Stimulated activated CD4-positive, alpha-beta T cell treated with anti-CD3 and anti-CD28 coated beads, Interleukin-12 subunit alpha, Interleukin-12 subunit beta, amount 100 ng/mL, for 48 hours (primary cell): ENCODE results near the gene RBBP9.
"Not testable (repeated sequence)": the region's sequence is repeated elsewhere in the genome, so short reads cannot be mapped to it uniquely, and the experiment has no call there.

Source experiments
- DNase-seq, 3 donors: peaks; one replicate each; pipeline ENCODE4 v3.0.0-alpha.2; 2020; ENCODE audit warnings: low read depth in 2 of 3, low spot score in 1 of 3

The RBBP9 gene

DNA sequence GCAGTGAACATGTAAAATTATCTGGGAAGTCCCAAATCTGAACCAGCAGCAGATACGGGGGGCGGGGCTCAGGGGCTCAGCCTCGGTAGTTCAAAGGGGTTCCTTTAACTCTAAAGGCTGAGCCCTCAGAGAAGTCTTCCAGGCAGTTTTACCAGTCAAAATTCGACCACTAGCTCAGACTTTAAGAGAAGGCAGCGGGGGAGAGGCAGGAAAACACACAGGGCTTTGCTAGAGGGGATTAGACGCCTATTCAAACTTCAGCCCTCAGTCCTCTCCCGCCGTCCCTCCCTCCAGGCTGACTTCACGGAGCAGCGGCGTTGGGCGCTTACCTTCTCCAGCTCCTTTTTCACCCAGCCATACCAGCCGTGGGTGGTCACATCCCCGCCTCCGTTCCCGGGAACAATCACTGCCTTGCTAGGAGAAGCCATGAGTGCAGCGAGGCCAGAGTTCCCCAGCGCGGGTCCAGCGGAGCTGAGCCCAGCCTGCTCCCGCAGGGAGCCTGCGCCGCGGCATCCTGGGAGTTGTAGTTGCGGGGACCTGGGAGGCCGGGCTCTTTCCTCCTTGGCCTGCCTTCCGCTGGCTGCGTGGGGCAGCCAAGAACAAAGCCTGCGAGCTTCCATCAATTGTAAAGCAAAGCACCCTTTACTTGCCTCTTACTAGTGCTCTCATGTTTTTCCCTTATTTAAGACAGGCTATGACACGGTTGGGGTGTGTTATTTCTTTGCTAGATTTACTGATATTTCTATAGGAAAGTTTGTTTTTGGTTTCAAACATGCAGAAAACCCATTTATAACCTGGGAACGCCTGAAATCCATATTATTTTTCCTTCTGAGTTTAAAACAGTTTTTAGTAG is at the start of gene RBBP9:
TSS of gene RBBP9 (minus strand) at position 486 of the 853 bp plus-strand sequence. CDS start at position 428, 58 bp downstream.
- peak; percentile 58 to 74 (median 67) for DNase-seq

DNA sequence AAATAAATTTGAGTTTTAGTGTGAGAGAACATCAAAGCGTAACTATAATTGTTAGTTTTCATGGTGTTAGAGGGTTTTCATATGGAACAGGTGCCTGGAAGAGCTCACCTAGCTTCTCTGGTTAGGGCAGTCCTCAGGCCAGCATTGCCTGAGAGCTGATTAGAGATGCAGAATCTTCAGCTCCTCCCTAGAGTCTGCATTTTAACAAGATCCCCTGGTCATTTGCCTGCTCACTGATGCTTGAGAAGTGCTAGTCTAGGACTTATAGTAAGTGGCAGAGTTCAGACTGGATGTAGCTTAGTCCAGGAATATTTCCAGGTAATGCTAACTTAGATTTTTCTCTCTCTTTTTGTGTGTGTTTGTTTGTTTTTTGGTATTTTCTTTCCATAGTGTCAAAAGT is 48.5 kb upstream of the RBBP9 start:
- no peak for DNase-seq

DNA sequence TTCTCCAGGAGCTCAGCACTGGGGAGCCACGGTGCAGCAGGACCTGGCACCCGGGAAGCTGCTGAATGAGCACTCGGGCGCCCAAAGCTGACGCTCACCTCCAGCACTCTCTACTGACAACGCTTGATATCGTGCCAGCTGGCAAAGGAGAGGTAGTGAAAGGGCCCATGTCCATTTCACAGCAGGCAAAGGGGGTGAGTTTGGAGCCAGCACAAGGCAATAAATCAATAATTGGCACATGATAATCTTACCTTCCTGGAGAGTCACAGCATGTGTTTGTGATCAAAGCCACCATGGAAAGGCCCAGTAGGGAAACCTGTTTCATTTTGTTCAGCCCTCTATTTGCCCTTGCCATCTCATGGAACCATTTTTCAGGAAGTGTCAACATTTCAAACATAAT is 46.9 kb upstream of the RBBP9 start:
- no peak for DNase-seq

DNA sequence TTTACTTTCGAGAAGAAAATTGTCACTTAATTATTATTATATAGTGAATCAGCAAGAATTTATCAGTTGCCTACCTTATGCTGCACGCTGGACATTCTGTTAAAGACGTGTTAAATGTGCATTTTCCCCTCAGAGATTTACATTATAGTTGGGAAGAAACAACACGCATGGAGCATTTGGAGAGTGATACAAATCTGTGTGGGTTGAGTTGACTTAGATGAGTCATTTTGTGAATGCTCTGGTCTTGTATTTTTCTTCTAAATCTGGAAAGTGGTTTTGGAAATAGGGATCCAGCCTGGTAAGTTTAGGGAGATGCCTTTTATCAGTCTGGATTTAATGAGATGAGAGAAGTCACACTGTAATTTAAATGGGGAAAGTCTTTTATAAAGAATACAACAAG is 46.2 kb upstream of the RBBP9 start:
- DNase-seq = no peak

DNA sequence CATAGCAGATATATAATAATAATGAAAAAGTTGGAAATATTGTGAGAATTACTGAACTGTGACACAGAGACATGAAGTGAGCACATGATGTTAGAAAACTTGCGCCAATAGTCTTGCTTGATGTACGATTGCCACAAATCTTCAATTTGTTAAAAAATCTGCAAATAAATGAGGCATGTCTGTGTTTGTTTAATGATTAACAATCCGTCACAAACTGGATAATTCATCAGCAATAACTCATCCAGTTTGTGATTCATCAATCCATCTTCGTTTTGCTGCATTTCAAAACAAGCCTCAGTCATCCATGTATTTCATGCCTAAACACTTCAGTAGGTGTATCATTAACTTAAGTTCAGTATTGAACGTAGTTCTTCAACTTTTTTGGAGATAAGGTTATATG is 44.7 kb upstream of the RBBP9 start:
- DNase-seq = no peak

DNA sequence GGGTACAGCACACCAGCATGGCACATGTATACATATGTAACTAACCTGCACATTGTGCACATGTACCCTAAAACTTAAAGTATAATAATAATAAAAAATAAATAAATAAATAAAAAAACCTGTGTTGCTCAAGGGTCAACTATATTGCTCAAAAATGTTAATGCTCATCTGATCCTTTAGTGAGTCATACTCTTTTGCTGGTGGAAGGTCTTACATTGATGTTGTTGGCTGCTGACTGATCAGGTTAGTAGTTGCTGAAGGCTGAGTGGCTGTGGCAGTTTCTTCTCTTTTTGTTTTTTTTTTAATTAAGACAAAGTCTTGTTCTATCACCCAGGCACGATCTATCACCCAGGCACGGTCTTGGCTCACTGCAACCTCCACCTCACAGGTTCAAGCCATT is 40.6 kb upstream of the RBBP9 start:
- no peak for DNase-seq

DNA sequence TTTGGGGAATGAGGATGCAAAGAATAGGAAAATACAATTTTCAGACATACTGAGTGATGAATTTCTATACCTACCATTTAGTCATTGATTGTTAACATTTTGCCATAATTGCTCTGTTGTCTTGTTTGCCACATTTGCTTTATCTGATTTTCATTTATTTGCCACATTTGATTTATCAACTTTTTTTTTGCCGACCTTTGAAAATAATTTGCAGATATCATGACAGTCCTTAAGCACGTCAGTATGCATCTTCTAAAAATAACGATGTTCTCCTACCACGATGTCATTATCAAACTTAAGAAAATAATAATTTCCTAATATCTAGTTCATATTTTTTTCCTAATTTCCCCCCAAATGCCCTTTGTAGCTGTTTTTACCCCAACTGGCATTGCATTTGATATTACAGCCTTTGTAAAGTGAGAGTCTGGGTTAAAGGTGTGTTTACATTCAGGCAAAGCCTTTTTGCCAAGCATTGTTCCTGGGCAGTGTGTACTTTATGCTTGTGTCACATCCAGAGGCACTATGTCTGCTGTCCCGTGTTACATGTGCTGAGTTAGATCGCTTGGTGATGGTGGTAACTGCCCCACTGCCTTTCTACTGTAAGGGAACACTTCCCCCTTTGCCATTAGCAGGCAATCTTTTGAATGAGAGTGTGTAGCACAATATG is 37.1 kb upstream of the RBBP9 start:
- no peak for DNase-seq

DNA sequence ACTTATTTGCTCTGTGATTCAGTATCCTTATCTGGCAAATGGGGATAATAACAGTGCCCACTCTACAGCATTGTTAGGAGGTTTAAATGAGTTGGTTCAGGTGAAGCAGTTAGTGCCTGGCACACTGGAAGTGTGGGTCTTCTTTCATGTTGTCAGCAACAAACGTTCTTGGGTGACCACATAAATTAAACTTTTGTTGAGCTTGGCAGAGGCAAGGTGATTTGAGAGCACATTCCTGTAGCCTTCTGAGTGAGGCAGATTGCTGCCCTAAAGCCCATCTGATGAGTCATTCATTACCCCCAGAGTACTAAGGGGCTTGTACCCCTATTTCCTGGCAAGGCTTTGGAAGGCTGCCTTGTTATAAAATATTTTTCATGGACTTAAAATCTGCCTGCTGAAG is 36.5 kb upstream of the RBBP9 start:
- DNase-seq = no peak

DNA sequence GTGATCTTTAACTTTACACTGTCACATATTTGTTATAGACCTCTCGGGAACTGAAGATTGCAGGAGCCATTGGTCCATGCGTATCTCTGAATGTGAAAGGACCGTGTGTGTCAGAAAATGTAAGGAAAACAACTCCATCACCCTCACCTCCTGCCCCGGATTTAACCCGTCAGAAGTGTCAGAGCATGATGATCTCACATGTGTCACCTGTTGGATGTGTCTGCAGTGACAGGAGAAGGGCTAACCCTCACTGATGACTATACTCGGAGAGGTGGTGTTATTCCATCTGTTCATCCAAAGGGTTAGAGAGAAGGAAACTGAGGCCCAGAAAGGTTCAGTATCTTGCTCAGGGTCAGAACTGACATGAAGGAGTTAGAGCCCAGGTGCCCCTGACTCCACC is 35.6 kb upstream of the RBBP9 start:
- no peak for DNase-seq

DNA sequence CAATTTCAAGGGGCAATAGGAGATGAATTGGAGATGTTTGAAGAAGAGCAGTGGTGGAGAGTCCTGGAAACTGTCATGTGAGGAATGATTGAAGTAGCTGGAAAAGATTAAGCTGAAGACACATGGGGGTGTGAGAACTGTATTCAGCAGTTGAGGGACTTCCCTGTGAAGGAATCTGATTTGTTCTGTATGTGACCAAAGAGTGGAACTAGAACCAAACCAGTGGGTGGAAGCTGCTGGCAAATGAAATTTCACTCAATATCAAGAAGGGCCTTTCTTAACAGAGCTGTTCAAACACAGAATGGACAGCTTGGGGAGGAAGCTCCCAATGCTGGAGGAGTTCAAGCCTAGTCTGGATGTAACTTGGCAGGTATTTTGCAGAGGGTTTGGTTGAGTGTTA is 32.0 kb upstream of the RBBP9 start:
- no peak for DNase-seq

DNA sequence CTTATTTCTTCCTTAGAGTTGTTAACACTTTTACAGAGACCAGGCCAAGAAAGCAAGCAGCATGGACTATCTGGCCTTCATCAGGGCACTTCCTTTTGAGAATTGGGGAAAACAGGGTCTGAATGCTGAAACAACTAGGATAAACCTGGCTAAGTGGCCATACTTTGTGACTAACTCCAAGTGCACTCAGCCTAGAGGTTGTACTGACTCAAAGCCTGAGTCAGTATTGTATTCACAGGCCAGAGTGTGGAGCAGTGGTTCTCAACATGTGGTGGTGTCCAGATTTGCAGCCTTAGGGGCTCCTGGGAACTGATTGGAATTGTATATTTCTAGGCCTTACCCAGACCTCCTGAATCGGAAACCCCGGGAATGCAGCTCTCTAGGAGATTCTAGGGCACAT is 30.8 kb upstream of the RBBP9 start:
- DNase-seq = no peak

DNA sequence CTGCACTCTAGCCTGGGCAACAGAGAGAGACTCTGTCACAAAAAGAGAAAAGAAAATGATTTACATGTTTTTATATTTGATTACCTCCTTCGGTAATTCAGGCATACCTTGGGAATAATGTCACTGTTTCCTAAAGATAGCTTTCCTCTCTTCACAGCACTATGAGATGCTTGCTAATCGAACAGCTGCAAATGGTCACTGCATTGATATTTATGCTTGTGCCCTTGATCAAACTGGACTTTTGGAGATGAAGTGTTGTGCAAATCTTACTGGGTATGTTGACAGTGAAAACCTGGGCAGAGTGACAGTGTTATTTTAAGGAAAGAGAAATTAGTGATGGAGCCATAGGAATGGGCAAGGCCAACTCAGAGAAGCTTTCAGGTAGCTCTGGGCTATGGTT is 30.3 kb upstream of the RBBP9 start:
- no peak for DNase-seq

DNA sequence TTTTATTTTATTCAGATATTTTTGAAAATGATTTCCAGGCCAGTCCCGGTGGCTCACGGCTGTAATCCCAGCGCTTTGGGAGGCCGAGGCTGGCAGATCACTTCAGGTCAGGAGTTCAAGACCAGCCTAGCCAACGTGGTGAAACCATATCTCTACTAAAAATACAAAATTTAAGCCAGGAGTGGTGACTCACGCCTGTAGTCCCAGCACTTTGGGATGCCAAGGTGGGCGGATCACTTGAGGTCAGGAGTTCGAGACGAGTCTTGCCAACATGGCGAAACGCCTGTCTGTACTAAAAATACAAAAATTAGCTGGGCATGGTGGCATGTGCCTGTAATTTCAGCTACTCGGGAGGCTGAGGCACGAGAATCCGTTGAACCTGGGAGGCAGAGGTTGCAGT is 29.7 kb upstream of the RBBP9 start:
- DNase-seq = not testable (repeated sequence)

DNA sequence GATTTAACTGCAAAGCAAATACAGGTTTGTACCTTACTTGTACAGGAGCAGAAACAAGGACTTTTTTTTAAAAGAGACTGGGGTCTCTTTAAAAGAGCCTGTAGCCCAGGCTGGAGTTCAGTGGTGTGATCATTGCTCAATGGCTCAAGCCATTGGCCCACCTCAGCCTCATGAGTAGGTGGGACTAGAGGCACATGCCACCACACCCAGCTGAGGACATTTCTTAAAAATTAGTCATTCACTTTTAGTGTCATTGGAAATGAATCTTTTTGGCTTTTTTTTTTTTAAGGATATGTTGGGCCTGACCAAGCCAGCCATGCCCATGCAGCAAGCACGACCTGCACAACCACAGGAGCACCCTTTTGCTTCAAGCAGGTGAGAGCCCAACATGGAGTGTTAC is 27.6 kb upstream of the RBBP9 start:
- no peak for DNase-seq

DNA sequence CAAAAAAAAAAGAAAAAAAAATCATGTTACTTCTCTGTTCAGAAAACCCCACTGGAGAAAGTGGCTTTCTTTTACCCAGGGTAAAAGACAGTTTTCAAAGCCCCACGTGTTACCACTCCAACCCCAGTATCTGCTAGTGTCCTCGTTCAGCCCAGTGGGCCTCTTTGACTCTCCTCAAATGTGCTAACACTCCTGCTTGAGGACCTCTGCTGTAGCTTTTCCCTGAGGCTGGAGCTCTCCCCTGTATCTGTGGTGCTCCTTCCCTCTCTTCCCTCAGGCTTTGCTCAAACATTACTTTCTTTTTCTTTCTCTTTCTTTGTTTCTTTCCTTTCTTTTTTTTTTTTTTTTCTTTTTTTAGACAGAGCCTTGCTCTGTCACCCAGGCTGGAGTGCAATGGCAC is 26.0 kb upstream of the RBBP9 start:
- no peak for DNase-seq

DNA sequence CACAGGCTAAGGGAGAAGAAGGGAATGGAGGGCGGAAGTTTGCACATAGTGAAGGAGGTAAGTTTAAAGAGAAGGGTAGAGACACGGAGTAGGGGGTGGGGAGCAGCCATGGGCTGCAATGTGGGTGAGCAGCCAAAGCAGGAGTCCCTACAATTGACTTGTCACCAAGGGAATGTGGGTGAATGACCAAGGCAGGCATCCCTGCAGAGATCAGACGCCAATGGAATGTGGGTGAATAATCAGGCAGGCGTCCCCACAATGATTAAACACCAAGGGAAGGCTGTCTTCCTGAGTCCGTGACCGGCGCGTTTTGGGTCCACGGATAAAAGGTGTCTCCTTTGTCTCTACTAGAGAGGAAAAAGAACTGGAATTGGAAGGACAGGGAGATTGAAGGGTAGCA is 25.0 kb upstream of the RBBP9 start:
- DNase-seq = not testable (repeated sequence)

DNA sequence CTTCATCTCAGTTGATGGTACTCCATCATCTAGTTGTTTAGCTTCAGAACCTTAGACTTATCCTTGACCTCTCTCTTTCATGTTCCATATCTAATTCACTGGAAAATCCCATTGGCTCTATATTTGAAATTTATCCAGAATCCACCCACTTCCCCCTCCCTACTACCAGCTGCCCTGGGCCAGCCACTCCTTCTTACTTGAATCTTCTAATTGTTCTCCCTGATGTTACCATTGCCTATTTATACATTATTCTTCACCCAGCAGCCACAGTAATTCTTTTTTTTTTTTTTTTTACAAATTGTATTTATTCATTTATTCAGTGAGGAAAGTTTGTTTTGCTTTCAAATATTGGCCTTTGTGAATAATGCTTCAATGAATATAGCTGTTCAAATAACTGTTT is 18.9 kb upstream of the RBBP9 start:
- no peak for DNase-seq

DNA sequence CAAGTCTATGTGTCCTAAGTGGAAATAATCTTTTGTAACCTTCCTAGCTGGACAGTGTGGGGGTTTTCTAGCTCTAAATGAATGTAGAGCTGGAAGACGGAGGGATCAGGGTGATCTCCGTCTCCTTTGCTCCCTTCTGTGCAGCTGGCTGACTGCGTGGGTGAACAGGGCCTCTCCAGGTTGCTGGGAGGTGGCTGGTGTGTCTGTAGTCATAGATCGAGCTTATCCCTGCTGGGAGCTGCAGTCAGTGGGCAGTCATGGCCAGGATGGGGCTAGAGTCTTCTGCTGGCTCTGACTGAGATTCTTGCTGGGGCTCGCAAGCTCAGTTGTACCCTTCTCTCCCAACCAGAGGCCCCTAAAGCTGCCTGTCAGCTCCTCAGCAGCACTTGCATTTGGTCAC is 17.1 kb upstream of the RBBP9 start:
- DNase-seq = no peak

DNA sequence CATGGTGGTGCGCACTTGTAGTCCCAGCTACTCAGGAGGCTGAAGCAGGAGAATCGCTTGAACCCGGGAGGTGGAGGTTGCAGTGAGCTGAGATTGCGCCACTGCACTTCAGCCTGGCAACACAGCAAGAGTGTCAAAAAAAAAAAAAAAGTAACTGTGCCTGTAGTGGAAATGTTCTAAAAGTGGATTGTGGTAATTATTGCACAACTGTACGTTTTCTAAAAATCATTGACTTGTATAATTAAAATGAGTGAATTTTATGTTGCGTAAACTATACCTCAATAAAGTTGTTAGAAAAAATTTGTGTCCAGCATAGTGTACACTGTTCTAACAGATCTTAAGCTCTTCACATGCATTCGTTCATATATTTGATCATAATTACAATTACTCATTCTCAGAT is 16.2 kb upstream of the RBBP9 start:
- no peak for DNase-seq

DNA sequence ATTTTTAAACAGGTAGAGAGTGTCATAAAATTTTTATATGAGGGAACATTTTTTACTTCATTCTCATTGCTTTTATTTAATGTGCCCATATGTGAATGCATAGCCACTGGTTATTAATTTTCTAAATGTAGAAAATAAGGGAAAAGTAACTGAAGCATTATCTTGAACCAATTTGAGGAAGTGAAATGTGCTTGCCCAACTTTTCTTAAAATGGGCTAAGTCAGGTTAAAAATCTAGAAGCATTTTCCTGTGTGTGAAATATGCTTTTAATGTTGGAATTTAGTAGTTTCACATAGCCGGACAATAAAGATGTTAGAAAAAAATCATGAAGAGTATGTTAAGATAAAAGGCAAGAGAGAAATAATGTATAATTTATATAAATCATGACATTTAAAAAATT is 14.5 kb upstream of the RBBP9 start:
- DNase-seq = no peak

DNA sequence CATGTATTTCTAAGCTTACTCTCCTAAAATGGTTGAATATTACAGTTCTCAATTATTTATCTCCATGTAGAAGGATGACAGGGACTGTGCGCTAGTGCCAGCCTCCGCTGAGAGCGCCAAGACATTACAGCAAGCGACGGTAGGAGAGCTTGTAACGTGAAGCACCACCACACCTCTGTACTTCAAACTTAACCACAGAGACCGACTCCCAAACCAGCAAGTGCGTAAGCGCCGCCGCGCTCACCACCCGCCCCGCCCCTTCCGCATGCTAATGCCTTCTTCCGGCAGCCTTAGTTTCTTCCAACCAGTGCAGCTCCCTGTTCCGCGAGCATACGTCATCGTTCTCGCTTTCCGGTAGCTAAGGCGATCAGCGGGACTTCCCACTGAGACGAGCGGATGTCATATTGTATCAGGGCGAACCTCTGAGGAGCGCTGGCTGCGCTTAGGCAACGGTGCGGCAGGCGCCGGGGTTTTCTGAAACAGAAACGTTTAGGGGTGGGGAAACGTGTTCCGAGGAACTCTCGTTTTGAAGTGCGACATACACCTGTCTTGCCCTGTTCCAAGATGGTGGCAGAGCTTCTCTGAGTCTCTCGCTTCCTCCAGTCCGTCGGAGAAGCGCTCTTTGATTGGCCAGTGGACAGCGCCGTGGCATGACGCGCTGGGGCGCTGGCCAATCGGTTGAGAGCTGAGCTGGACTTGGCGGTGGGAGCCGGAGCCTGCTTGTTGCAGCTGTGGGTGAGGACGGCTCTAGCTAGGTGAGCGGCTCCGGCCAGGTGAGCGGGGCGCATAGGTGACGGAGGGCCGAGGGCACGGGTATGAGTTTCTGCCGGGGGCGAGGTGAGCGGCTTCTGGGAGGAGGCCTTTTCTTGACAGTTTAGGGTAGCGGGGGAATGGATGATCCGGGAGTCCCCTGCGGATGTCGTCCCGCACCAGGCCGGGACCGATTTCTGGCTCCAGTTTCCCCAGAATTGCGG is 10.5 kb upstream of the RBBP9 start, which contains the start of gene SEC23B:
TSS of gene SEC23B (plus strand) at position 723 of the 974 bp plus-strand sequence. CDS start 2,896 bp downstream, outside the sequence.
- peak; percentile 97 to 98 (median 98) for DNase-seq
